Activated CD4-positive, CD25-positive, alpha-beta regulatory T cell treated with anti-CD3 and anti-CD28 coated beads, Interleukin-2, amount 50 U/mL, for 24 hours (primary cell): ENCODE results near the gene PGA5.
"Not testable (repeated sequence)": the region's sequence is repeated elsewhere in the genome, so short reads cannot be mapped to it uniquely, and the experiment has no call there.

Experiments
- ATAC-seq, 2 donors: fragments of 150-1000 bp; cut with Tn5 transposase; one replicate each; pipeline ENCODE4 v1.10.0; 2021; ENCODE audit warnings: mild to moderate bottlenecking in 1 of 2, moderate library complexity in 1 of 2

Gene PGA5

DNA sequence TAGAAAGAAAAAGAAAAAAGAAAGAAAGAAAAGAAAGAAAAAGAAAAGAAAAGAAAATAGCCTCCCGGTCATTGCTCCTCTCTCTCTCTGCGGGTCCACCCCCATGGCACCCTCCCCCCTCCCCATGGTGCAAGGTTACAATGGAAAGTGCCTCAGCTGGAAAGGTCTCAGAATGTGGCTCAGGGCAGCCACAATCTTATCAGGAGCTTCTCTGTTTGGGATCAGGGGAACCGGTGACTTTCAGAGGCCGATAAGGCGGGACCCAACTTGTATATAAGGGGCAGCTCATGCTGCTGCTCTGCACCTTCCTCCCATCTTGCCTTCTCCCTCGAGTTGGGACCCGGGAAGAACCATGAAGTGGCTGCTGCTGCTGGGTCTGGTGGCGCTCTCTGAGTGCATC is at the start of gene PGA5:
Gene PGA5, plus strand, starts transcription at position 301 of the 400 bp plus-strand sequence. Its CDS starts 52 bp downstream, at position 353.
- not testable (repeated sequence) for ATAC-seq

DNA sequence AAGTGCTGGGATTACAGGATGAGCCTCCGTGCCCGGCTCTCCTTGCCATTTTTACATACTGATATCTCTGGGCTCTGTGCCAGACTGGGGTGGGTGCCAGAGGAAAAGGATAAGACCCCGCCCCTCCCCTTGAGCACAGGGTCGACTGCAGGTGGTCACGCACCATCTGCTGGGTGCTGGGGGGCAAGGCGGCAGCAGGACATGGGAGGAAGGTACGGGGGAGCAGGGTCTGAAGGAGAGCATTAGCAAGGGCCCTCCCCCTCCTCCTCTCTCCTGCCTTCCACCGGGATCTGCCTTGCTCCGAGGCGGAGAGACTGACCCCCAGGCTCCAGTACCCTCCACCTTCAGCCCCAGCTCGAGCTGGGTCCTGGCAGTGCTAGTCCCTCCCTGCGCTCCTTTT is 47.4 kb upstream of the PGA5 start:
- ATAC-seq = no peak

DNA sequence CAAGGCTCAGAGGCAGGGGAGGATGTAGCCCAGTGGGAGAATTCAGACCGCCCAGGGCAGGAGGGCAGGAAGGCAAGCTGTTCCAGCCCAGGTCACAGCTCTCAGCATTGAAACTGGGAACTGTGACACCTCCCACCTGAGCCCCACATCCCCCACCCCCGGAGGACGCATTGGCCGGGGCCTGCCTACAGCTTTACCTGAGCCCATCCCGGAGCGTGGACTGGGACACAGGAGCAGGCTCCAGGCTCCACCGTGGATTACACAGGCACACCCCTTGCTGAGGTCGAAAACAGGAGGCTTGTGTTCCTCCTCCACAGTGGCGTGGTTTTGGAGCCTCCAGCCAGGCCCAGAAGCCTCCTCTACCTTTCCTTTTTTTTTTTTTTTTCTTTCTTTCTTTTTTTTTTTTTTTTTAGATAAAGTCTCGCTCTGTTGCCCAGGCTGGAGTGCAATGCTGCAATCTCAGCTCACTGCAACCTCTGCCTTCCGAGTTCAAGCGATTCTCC is 46.8 kb upstream of the PGA5 start:
- ATAC-seq = no peak

DNA sequence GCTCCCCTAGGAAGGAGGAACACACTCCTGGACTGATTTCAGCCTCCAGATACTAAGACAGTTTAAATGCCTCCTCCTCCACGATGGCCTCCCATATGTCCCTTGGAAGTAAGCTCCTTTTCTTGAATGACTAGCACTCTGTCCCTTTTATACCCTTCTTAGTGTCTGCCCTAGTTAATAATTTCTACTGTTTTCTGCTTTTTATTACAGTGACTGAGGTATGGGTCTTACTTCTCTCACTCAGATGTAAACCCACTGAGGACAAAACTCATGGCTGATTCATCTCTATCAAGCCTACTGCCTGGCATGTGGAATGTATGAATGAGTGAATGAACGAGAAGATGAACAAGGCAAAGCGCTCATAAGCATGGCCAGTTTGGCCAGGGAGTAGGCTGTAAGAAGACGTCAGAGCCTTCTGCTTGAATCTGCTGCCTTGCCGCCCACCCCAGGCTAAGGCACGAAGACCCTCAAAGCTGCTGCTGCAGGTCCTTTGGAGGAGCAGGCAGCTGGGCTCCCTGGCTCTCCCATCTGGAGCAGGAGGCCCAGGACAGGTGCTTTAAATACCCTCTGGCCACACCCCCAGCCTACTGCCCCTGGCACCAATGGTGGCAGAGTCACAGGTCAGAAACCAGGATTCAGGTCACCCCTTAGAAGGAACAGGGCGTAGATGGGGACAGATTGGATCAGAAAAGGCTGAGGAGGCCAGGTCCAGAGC is 45.8 kb upstream of the PGA5 start:
- ATAC-seq = no peak

DNA sequence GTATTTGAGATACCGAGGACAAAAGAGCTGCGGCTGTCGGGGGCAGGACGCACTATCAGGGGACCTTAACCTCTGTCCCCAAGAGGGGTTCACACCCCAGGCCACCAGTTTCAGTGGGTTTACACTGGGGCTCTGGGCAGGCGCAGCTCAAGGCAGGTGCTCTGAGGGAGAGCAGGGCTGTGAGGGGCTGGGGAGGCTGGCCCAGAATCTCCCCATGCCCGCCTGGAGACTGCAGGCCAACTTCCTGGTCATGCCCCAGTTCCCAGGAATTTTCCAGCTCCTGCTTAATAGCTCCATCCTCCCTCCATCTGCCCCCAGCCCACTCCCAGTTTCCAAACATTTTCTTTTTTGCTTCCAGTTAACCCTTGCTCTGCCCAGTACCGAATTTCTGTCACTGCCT is 45.3 kb upstream of the PGA5 start:
- no peak for ATAC-seq

DNA sequence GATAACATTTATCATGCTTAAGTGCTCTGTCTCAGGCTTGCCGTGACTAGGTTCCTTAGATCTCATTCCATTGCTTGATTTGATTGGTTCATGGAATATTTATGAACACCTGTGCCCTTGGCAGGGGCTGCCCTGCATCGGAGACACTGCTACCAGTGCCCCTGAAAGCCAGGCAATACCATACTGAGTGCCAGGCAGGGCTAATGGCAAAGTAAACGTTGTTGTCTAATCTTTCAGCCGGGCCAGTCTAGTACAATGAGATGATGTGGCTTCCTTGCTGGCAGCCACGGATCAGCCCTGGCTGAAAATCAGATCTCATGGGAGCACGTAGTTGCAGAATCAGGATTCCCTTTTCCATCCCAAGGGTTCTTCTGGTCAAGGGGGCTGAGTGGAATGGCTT is 42.6 kb upstream of the PGA5 start:
- no peak for ATAC-seq

DNA sequence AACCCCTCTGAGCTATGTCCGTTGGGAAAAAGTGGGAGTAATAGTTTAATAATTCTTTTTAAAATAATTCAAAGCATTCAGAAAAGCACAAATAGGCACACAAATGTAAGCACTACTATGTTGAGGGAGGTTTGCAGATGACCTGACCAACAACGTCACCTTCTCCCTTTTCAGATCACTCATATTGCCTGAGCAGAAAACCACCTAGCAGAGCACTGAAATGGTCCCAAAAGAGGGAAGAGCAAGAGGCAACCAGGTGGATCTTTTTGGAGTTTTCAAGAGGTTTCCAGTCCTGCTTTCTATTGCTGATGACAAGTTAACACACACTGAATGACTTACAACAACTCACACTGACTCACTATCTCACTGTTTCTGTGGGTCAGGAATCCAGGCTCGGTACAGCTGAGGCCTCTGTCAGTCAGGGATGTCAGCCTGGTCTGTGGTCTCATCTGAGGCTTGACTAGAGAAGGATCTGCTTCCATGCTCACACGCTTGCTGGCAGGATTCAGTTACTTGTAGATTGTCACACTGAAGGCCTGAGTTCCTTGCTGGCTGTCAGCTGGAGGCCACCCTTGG is 41.9 kb upstream of the PGA5 start:
- no peak for ATAC-seq

DNA sequence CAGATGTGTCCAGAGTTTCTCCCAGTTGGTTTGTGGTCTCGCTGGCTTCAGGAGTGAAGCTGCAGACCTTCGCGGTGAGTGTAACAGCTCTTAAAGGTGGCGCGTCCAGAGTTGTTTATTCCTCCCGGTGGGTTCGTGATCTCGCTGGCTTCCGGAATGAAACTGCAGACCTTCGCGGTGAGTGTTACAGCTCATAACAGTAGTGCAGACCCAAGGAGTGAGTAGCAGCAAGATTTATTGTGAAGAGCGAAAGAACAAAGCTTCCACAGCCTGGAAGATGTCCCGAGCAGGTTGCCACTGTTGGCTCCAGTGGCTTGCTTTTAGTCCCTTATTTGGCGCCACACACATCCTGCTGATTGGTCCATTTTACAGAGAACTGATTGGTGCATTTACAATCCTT is 39.5 kb upstream of the PGA5 start:
- no peak for ATAC-seq

DNA sequence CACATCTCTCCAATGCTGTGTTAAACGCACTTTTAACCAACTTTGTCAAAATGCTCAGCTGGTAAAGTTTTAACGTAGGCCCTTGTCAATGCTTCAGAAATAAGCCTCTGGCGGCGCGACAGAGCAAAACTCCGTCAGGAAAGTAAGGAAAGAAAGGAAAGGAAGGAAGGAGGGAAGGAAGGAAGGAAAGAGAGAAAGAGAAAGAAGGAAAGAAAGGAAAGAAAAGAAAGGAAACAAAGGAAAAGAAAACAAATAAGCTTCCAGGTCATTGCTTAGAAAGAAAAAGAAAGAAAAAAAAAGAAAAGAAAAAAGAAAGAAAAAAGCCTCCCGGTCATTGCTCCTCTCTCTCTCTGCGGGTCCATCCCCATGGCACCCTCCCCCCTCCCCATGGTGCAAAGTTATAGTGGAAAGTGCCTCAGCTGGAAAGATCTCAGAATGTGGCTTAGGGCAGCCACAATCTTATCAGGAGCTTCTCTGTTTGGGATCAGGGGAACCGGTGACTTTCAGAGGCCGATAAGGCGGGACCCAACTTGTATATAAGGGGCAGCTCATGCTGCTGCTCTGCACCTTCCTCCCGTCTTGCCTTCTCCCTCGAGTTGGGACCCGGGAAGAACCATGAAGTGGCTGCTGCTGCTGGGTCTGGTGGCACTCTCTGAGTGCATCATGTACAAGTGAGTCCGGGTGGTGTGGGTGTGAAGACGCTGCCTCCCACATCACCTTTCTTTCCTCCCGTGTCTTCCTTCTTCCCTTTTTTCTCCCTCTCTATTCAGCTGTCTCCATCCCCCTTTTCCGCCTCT is 37.8 kb upstream of the PGA5 start, which contains the start of gene PGA3:
Gene PGA3, plus strand, starts transcription at position 566 of the 797 bp plus-strand sequence. Its CDS starts 50 bp downstream, at position 616.
- ATAC-seq = not testable (repeated sequence)

DNA sequence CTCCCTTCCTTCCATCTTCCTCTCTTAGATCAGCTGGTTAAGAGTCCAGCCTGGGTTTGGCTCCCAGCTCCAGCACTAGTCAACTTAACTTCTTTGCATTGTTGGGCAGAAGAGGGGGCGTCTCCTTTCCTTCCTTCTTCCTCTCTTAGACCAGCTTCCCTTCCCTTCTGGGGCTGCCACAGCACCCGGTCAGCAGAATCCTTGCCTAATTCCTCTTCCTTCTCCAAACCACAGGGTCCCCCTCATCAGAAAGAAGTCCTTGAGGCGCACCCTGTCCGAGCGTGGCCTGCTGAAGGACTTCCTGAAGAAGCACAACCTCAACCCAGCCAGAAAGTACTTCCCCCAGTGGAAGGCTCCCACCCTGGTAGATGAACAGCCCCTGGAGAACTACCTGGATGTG is 37.1 kb upstream of the PGA5 start:
- ATAC-seq = not testable (repeated sequence)

DNA sequence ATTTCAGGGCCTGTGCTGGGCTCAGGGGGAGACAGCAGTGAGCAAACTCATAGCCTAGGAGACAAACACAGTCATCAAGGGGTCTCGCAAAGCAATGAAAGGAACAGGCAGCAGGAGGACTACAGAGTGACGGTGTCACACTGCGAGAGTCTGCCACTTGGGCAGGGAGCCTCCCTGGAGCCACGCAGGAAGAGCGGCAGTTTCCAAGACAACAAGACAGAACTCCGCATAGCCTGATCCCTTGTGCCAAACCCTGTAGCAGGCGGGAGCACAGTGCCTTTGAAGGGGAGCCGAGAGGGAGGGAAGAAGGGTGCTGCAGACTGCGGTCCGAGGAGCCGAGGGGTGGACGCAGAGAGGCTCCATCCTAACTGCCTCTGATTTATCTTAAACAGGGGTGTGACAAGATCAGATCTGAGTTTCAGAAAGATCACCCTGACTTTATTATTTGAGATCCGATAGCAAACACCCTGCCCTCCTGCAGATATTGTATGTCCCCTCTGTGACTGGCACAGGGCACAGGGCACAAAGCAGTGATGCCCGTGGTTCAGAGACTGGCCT is 36.4 kb upstream of the PGA5 start:
- not testable (repeated sequence) for ATAC-seq

DNA sequence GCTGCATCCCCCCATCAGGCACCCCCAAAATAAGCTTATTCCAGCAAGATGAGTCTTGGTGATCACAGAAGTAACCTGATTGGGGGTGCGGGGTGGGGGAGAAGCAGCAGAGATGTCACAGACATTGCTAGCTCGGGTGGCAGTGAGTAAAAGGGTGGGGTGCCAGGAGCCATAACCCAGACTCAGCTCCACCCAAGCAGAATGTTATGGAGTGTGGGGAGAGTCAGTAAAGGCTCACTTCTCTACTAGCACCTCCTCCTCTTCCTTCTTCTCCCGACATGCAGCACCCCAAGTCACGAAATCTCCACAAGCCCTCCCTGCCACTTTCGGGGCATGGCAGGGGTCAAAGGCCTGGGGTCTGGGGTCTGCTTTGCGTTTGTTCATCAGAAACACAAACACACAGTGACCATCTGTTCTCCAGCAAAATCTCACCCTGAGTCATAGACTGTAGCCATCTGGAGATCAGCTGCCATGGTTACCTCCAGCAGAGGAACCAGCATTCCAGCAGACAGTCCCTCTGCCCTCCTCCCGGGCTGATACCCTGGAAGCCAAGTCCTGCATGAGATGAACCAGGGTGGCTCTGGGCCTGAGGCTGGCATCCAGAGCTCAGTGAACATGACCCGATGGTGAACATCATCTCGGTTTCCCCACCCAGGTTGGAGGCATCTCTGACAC is 33.2 kb upstream of the PGA5 start:
- not testable (repeated sequence) for ATAC-seq

DNA sequence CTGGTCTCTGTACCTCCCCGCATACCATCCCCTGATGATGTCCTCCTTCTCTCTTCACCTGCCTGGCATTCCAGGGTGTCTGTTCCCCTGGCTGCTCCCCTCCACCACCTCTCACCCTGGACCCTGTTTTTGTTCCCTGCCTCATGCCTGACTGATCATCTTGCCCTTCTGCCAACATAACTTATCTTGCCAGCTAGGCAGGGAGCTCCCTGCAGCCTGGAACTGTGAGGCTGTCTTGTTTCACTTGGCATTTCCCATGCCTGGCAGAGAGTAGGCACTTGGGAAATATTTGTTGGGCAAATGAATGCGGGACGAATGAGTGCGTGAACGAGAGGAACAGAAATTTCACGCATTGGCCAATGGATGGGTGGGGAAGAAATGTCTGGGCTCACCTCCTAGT is 30.3 kb upstream of the PGA5 start:
- ATAC-seq = not testable (repeated sequence)

DNA sequence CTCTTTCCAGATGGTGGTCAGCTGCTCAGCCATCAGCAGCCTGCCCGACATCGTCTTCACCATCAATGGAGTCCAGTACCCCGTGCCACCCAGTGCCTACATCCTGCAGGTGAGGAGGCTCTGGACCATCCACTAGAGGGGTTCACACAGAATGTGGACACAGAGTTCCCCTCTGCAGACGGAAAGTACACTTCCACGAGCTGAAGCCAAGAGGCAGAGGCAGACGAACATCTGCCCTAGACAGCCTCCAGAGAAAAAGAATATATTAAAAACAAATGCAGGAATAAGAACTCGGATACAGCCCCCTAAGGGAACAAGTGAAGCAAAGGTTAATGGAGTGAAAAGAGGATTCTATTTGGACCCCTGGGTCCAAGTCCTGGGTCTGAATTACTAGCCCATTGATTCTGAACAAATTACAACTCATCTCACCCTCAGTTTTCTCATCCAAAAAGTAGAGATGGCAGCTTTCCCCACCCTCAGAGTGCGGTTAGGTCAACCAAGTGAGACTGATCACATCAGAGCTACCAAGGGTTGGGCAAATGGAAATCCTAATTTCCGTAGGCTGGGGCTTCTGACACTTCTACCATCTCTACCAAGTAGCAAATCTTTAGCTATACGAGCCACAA is 29.5 kb upstream of the PGA5 start:
- ATAC-seq = not testable (repeated sequence)

DNA sequence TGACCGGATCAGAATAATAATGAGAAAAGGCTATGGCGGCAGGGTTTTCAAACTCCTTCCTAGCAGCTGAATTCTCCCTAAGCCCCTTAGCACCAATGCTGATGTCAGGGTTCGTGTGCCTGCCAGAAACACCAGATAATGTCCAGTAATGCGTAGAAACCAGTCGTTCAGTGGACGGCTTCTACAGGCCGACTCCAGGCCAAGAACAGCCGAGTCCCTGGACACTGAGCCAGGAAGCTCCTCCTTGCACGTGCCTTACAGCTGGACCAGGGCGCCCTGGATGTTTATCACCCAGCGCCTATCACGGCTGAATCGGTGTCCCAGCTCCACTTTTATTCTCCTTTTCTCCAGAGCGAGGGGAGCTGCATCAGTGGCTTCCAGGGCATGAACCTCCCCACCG is 28.8 kb upstream of the PGA5 start:
- ATAC-seq = not testable (repeated sequence)

DNA sequence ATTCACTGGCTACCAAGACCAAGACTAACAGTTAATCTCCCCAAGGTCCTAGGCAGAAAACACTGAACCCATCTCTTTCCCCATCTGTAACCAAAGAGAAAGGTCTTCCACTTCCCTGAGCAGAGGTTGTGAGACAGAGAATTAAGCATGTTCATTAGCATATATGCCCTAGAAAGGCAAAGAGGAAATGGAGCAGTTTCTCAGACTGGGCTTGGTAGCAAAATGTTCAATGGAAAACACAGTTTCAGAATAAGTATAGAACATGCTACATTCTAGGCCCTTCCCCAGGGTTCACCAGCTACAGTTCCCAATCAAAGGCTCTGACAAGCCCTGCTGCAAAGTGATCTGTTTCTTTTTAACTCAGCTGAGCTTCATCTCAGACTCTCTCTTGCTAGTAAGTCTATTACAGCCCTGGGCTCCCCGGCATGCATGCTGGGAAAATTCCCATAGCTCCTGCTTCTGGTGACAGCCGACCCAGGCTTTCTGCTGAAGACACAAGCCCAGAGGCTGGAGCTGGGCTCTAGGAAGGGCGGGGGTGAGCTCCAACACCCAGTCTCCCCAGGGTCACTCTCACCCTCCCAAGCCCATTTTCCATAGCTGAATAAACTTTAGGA is 27.2 kb upstream of the PGA5 start:
- not testable (repeated sequence) for ATAC-seq

DNA sequence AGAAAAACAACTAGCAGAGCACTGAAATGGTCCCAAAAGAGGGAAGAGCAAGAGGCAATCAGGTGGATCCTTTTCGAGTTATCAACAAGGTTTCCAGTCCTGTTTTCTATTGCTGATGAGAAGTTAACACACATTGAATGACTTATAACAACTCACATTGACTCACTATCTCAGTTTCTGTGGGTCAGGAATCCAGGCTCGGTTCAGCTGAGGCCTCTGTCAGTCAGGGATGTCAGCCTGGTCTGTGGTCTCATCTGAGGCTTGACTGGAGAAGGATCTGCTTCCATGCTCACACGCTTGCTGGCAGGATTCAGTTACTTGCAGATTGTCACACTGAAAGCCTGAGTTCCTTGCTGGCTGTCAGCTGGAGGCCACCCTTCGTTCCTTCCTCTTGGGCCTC is 22.7 kb upstream of the PGA5 start:
- not testable (repeated sequence) for ATAC-seq

DNA sequence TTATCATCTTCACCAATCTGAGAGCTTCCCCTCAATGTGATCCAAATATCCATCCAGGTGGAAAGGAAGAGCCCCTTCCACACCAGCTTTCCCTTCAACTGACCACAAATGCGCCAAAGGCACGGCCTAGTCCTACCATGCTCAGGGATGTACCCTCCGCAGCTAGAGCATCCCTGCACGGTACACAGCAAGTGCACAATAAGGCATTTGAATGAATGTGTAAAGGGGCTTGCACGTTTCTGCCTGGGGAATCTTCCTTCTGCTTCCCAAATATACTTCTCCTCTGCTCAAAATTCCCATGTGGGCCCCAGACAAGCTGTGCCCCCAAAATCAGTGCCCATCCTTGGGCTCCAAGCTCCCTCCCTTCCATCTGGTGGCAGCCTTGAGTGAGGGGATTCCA is 22.0 kb upstream of the PGA5 start:
- not testable (repeated sequence) for ATAC-seq

DNA sequence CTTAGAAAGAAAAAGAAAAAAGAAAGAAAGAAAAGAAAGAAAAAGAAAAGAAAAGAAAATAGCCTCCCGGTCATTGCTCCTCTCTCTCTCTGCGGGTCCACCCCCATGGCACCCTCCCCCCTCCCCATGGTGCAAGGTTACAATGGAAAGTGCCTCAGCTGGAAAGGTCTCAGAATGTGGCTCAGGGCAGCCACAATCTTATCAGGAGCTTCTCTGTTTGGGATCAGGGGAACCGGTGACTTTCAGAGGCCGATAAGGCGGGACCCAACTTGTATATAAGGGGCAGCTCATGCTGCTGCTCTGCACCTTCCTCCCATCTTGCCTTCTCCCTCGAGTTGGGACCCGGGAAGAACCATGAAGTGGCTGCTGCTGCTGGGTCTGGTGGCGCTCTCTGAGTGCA is 18.9 kb upstream of the PGA5 start, which contains the start of gene PGA4:
Gene PGA4, plus strand, starts transcription at position 301 of the 400 bp plus-strand sequence. Its CDS starts 54 bp downstream, at position 355.
- ATAC-seq = not testable (repeated sequence)

DNA sequence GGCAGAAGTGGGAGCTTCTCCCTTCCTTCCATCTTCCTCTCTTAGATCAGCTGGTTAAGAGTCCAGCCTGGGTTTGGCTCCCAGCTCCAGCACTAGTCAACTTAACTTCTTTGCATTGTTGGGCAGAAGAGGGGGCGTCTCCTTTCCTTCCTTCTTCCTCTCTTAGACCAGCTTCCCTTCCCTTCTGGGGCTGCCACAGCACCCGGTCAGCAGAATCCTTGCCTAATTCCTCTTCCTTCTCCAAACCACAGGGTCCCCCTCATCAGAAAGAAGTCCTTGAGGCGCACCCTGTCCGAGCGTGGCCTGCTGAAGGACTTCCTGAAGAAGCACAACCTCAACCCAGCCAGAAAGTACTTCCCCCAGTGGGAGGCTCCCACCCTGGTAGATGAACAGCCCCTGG is 18.3 kb upstream of the PGA5 start:
- ATAC-seq = not testable (repeated sequence)

DNA sequence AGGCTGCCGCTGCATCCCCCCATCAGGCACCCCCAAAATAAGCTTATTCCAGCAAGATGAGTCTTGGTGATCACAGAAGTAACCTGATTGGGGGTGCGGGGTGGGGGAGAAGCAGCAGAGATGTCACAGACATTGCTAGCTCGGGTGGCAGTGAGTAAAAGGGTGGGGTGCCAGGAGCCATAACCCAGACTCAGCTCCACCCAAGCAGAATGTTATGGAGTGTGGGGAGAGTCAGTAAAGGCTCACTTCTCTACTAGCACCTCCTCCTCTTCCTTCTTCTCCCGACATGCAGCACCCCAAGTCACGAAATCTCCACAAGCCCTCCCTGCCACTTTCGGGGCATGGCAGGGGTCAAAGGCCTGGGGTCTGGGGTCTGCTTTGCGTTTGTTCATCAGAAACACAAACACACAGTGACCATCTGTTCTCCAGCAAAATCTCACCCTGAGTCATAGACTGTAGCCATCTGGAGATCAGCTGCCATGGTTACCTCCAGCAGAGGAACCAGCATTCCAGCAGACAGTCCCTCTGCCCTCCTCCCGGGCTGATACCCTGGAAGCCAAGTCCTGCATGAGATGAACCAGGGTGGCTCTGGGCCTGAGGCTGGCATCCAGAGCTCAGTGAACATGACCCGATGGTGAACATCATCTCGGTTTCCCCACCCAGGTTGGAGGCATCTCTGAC is 14.4 kb upstream of the PGA5 start:
- not testable (repeated sequence) for ATAC-seq
